ENCODE measurements around the gene SESN1.

The SESN1 gene

DNA sequence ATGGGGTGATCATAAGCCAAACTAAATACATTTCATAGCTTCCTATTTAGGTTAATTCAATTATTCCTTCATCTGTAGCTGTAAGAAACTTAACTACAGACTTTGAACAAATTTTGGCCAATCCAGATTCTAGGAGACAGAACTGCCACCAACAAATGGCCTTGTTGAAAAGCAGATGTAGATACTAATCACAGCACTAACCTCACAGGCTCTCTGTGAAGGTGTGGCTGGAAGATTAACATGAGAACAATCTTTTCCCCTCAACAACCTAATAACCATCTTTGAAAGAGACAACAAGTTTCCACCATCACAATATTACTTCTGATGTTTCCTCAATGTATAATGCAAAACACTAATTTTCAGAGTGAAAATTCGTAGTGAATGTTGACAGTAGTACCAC is 87.8 kb downstream of the SESN1 start (continued):
- TF ChIP-seq, protein P1, sequence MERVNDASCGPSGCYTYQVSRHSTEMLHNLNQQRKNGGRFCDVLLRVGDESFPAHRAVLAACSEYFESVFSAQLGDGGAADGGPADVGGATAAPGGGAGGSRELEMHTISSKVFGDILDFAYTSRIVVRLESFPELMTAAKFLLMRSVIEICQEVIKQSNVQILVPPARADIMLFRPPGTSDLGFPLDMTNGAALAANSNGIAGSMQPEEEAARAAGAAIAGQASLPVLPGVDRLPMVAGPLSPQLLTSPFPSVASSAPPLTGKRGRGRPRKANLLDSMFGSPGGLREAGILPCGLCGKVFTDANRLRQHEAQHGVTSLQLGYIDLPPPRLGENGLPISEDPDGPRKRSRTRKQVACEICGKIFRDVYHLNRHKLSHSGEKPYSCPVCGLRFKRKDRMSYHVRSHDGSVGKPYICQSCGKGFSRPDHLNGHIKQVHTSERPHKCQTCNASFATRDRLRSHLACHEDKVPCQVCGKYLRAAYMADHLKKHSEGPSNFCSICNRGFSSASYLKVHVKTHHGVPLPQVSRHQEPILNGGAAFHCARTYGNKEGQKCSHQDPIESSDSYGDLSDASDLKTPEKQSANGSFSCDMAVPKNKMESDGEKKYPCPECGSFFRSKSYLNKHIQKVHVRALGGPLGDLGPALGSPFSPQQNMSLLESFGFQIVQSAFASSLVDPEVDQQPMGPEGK (CRISPR knock-in tag; IDR thresholded peaks at IDR 0.05; ENCODE audit: borderline replicate concordance), result no peak
- TF ChIP-seq GLIS3 (CRISPR knock-in tag; IDR thresholded peaks at IDR 0.05), result no peak
- no peak for TF ChIP-seq RARB (CRISPR knock-in tag; IDR thresholded peaks at IDR 0.05)
- TF ChIP-seq ZFP3 (CRISPR knock-in tag; IDR thresholded peaks at IDR 0.05), result no peak
- no peak for TF ChIP-seq SNAI2 (CRISPR knock-in tag; IDR thresholded peaks at IDR 0.05)
- no peak for TF ChIP-seq ZNF70 (CRISPR knock-in tag; IDR thresholded peaks at IDR 0.05)

DNA sequence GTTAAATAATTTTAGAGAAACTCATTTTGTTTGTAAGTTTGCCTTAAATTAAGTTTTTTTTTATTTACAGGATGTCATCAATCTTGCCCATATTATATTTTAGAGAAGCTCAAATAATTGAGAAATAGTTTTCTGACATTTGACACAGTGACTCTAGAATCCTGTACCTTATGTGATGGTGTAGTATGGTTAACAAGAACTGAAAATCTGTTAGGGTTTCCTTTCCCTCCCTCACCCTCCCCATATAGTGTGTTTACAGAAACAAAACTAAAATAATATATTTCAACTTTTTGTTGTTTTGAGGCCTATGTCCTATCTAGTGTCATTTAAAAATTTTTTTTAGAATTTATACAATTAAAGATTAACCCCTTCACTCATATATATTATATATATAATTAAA is 91.8 kb downstream of the SESN1 start:
- no peak for ATAC-seq
- TF ChIP-seq ZNF70 (CRISPR knock-in tag; IDR thresholded peaks at IDR 0.05) (no peak), ZFP3 (CRISPR knock-in tag; IDR thresholded peaks at IDR 0.05) (no peak), ZFP30 (CRISPR knock-in tag; IDR thresholded peaks at IDR 0.05) (no peak), OSR1 (CRISPR knock-in tag; IDR thresholded peaks at IDR 0.05) (no peak), RARB (CRISPR knock-in tag; IDR thresholded peaks at IDR 0.05) (no peak), BACH2 (CRISPR knock-in tag; IDR thresholded peaks at IDR 0.05; ENCODE audit: borderline replicate concordance) (no peak), SNAI2 (CRISPR knock-in tag; IDR thresholded peaks at IDR 0.05) (no peak), ARNTL (CRISPR knock-in tag; IDR thresholded peaks at IDR 0.05; ENCODE audit: borderline replicate concordance, low read depth) (no peak), ESRRG (CRISPR knock-in tag; IDR thresholded peaks at IDR 0.05) (no peak), TOX (CRISPR knock-in tag; IDR thresholded peaks at IDR 0.05; ENCODE audit: borderline replicate concordance) (no peak), ISL1 (CRISPR knock-in tag; IDR thresholded peaks at IDR 0.05) (no peak), ZNF8 (CRISPR knock-in tag; IDR thresholded peaks at IDR 0.05) (no peak), CSDC2 (CRISPR knock-in tag; IDR thresholded peaks at IDR 0.05) (no peak), ZC3H10 (CRISPR knock-in tag; IDR thresholded peaks at IDR 0.05) (no peak), PPARA (CRISPR knock-in tag; IDR thresholded peaks at IDR 0.05; ENCODE audit: borderline replicate concordance) (no peak), ZNF565 (CRISPR knock-in tag; conservative IDR thresholded peaks at IDR 0.05; ENCODE audit: low read depth) (no peak)
- TF ChIP-seq, protein P1 (CRISPR knock-in tag; IDR thresholded peaks at IDR 0.05; ENCODE audit: borderline replicate concordance), result no peak
- TF ChIP-seq, protein P2, sequence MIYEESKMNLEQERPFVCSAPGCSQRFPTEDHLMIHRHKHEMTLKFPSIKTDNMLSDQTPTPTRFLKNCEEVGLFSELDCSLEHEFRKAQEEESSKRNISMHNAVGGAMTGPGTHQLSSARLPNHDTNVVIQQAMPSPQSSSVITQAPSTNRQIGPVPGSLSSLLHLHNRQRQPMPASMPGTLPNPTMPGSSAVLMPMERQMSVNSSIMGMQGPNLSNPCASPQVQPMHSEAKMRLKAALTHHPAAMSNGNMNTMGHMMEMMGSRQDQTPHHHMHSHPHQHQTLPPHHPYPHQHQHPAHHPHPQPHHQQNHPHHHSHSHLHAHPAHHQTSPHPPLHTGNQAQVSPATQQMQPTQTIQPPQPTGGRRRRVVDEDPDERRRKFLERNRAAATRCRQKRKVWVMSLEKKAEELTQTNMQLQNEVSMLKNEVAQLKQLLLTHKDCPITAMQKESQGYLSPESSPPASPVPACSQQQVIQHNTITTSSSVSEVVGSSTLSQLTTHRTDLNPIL (CRISPR knock-in tag; IDR thresholded peaks at IDR 0.05; ENCODE audit: low read depth), result no peak
- TF ChIP-seq, protein P3, sequence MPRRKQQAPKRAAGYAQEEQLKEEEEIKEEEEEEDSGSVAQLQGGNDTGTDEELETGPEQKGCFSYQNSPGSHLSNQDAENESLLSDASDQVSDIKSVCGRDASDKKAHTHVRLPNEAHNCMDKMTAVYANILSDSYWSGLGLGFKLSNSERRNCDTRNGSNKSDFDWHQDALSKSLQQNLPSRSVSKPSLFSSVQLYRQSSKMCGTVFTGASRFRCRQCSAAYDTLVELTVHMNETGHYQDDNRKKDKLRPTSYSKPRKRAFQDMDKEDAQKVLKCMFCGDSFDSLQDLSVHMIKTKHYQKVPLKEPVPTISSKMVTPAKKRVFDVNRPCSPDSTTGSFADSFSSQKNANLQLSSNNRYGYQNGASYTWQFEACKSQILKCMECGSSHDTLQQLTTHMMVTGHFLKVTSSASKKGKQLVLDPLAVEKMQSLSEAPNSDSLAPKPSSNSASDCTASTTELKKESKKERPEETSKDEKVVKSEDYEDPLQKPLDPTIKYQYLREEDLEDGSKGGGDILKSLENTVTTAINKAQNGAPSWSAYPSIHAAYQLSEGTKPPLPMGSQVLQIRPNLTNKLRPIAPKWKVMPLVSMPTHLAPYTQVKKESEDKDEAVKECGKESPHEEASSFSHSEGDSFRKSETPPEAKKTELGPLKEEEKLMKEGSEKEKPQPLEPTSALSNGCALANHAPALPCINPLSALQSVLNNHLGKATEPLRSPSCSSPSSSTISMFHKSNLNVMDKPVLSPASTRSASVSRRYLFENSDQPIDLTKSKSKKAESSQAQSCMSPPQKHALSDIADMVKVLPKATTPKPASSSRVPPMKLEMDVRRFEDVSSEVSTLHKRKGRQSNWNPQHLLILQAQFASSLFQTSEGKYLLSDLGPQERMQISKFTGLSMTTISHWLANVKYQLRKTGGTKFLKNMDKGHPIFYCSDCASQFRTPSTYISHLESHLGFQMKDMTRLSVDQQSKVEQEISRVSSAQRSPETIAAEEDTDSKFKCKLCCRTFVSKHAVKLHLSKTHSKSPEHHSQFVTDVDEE (CRISPR knock-in tag; IDR thresholded peaks at IDR 0.05), result no peak

DNA sequence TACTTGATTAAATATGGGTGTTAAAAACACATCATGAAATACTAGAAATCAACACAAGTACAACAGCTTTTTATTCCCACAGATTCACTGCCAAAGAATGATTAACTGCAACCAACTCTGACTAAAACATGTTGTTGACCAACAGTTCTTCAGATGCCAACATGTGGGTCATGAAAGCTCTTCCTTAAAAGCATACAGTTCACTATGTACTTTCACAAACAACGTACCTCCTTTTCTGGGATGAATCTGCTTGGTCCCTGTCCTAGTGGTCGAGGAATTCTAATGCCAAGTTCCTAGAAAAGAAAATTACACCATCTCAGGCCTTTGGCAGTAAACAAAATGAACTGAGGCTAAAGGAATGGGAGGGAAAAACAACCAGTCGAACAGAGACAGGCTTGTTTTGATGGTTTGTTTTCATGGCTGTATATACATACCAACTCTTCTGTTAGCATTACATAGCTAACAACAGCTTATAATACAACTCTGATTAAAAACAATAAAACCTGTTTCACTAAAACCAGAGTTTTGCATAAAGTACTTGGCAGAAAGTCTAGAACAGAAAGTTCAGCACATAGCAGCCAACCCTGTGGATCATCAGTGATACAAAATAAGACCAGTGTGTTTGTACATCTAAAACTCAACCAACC is 92.5 kb downstream of the SESN1 start:
- ATAC-seq, result no peak
- TF ChIP-seq TOX (CRISPR knock-in tag; IDR thresholded peaks at IDR 0.05; ENCODE audit: borderline replicate concordance) (no peak), ZNF565 (CRISPR knock-in tag; conservative IDR thresholded peaks at IDR 0.05; ENCODE audit: low read depth) (no peak), ZFP3 (CRISPR knock-in tag; IDR thresholded peaks at IDR 0.05) (no peak)
- TF ChIP-seq, protein P1 (CRISPR knock-in tag; IDR thresholded peaks at IDR 0.05; ENCODE audit: borderline replicate concordance), result no peak
- TF ChIP-seq, protein P4, sequence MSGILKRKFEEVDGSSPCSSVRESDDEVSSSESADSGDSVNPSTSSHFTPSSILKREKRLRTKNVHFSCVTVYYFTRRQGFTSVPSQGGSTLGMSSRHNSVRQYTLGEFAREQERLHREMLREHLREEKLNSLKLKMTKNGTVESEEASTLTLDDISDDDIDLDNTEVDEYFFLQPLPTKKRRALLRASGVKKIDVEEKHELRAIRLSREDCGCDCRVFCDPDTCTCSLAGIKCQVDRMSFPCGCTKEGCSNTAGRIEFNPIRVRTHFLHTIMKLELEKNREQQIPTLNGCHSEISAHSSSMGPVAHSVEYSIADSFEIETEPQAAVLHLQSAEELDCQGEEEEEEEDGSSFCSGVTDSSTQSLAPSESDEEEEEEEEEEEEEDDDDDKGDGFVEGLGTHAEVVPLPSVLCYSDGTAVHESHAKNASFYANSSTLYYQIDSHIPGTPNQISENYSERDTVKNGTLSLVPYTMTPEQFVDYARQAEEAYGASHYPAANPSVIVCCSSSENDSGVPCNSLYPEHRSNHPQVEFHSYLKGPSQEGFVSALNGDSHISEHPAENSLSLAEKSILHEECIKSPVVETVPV (CRISPR knock-in tag; IDR thresholded peaks at IDR 0.05), result no peak
- TF ChIP-seq, protein P5, sequence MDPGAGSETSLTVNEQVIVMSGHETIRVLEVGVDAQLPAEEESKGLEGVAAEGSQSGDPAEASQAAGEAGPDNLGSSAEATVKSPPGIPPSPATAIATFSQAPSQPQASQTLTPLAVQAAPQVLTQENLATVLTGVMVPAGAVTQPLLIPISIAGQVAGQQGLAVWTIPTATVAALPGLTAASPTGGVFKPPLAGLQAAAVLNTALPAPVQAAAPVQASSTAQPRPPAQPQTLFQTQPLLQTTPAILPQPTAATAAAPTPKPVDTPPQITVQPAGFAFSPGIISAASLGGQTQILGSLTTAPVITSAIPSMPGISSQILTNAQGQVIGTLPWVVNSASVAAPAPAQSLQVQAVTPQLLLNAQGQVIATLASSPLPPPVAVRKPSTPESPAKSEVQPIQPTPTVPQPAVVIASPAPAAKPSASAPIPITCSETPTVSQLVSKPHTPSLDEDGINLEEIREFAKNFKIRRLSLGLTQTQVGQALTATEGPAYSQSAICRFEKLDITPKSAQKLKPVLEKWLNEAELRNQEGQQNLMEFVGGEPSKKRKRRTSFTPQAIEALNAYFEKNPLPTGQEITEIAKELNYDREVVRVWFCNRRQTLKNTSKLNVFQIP (CRISPR knock-in tag; IDR thresholded peaks at IDR 0.05; ENCODE audit: borderline replicate concordance, low read depth), result no peak
